ENCODE data around the gene GTF2I. TPM values are rescaled to one million over a fixed set of nuclear protein-coding genes. Genes with fewer than 3 reads are reported as not detected.
A peak's percentile ranks its signal among the peaks of the same experiment; 100 is the strongest.
"Not testable (repeated sequence)": the region's sequence is repeated elsewhere in the genome, so short reads cannot be mapped to it uniquely, and the experiment has no call there.

GTF2I gene
- total RNA-seq, 1 donor from 2014 or later = 312 TPM

GRCh38 chr7:74684473-74684872 is 27.0 kb downstream of the GTF2I start:
- H3K27me3 Mint-ChIP-seq (ENCODE audit: unreplicated experiment) = peaks cover 4% of the 10 kb centered on the region
- H3K9me3 Mint-ChIP-seq (ENCODE audit: unreplicated experiment) = no peaks in the 10 kb centered on the region
- peaks cover 32% of the 10 kb centered on the region for H3K36me3 Mint-ChIP-seq (ENCODE audit: low read depth, unreplicated experiment)
- no peak overlapping the region for H3K4me3 Mint-ChIP-seq (ENCODE audit: unreplicated experiment)
- H3K4me1 Mint-ChIP-seq (ENCODE audit: unreplicated experiment) = peaks cover 18% of the 10 kb centered on the region
- DNase-seq (ENCODE audit: low spot score) = no peak
- H3K27ac Mint-ChIP-seq (ENCODE audit: unreplicated experiment) = no peak overlapping the region
- TF ChIP-seq CTCF (IDR thresholded peaks at IDR 0.05; ENCODE audit: unreplicated experiment) = no peak

GRCh38 chr7:74684921-74685320 is 27.4 kb downstream of the GTF2I start:
- Mint-ChIP-seq H3K36me3 (ENCODE audit: low read depth, unreplicated experiment) (peaks cover 32% of the 10 kb centered on the region), H3K9me3 (ENCODE audit: unreplicated experiment) (no peaks in the 10 kb centered on the region), H3K27me3 (ENCODE audit: unreplicated experiment) (peaks cover 4% of the 10 kb centered on the region)

GRCh38 chr7:74690474-74690873 is 33.0 kb downstream of the GTF2I start:
- H3K36me3 Mint-ChIP-seq (ENCODE audit: low read depth, unreplicated experiment) = peaks cover 53% of the 10 kb centered on the region

More at GRCh38 chr7:74684921-74685320, 27.4 kb downstream of the GTF2I start:
- peaks cover 18% of the 10 kb centered on the region for H3K4me1 Mint-ChIP-seq (ENCODE audit: unreplicated experiment)
- DNase-seq (ENCODE audit: low spot score) = no peak
- TF ChIP-seq CTCF (IDR thresholded peaks at IDR 0.05; ENCODE audit: unreplicated experiment) = no peak
- H3K27ac Mint-ChIP-seq (ENCODE audit: unreplicated experiment) = no peak overlapping the region
- no peak overlapping the region for H3K4me3 Mint-ChIP-seq (ENCODE audit: unreplicated experiment)

GRCh38 chr7:74704419-74704818 is 46.9 kb downstream of the GTF2I start:
- Mint-ChIP-seq H3K4me1 (ENCODE audit: unreplicated experiment) (peaks cover 12% of the 10 kb centered on the region), H3K36me3 (ENCODE audit: low read depth, unreplicated experiment) (peaks cover 49% of the 10 kb centered on the region)
- H3K4me3 Mint-ChIP-seq (ENCODE audit: unreplicated experiment); H3K27ac Mint-ChIP-seq (ENCODE audit: unreplicated experiment); H3K27me3 Mint-ChIP-seq (ENCODE audit: unreplicated experiment); H3K9me3 Mint-ChIP-seq (ENCODE audit: unreplicated experiment); DNase-seq (ENCODE audit: low spot score): not testable (repeated sequence)

More at GRCh38 chr7:74690474-74690873, 33.0 kb downstream of the GTF2I start:
- Mint-ChIP-seq H3K4me1 (ENCODE audit: unreplicated experiment) (peaks cover 3% of the 10 kb centered on the region), H3K4me3 (ENCODE audit: unreplicated experiment) (peak overlapping the region; percentile 62), H3K27ac (ENCODE audit: unreplicated experiment) (no peak overlapping the region), H3K9me3 (ENCODE audit: unreplicated experiment) (no peaks in the 10 kb centered on the region), H3K27me3 (ENCODE audit: unreplicated experiment) (peaks cover 5% of the 10 kb centered on the region)
- DNase-seq (ENCODE audit: low spot score) = no peak
- no peak for TF ChIP-seq CTCF (IDR thresholded peaks at IDR 0.05; ENCODE audit: unreplicated experiment)

GRCh38 chr7:74707238-74707637 is 49.7 kb downstream of the GTF2I start:
- Mint-ChIP-seq H3K9me3 (ENCODE audit: unreplicated experiment) (no peaks in the 10 kb centered on the region), H3K36me3 (ENCODE audit: low read depth, unreplicated experiment) (peaks cover 60% of the 10 kb centered on the region)

More at GRCh38 chr7:74707238-74707637, 49.7 kb downstream of the GTF2I start:
- DNase-seq (ENCODE audit: low spot score) = no peak
- no peaks in the 10 kb centered on the region for H3K27me3 Mint-ChIP-seq (ENCODE audit: unreplicated experiment)
- no peak overlapping the region for H3K4me3 Mint-ChIP-seq (ENCODE audit: unreplicated experiment)
- no peaks in the 10 kb centered on the region for H3K4me1 Mint-ChIP-seq (ENCODE audit: unreplicated experiment)
- no peak overlapping the region for H3K27ac Mint-ChIP-seq (ENCODE audit: unreplicated experiment)
- no peak for TF ChIP-seq CTCF (IDR thresholded peaks at IDR 0.05; ENCODE audit: unreplicated experiment)
